GM21447 (cell line): Measurements from ENCODE around the gene WHRN.

Experiments
- ATAC-seq: cut with Tn5 transposase; IDR thresholded peaks from one replicate; pipeline ENCODE4 v1.9.1; 2021; ENCODE audit not compliant: unreplicated experiment

The WHRN gene

DNA sequence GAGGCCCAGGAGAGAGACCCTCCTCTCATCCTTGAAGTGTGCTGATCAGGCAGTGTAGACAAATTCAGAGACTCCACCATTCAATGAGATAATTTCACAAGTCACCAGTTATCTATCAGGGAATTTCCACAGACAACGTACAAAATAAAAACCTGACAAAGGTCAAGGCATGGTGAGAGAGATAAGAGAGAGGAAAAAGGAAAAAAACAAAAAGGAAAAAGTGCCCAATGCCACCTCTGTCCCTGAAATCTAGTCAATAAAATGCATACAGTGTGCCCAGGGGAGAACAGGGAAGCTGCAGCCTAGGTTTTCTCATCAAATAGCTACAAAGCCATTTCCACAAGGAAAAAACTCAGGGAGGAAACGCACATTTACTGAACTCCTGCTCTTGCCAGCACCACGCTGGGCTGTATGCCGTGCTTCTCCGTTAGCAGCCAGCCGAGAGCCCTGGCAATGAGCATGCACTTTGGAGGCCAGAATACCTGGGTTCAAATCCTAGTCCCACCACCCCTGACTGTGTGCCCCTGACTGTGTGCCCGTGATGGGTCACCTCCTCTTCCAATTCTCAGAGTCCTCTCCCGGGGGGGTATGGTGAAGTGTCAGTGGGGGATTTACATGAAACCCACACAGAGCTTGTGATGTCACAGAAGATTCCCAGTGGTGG is 11.6 kb downstream of the WHRN start:
- ATAC-seq: no peak

DNA sequence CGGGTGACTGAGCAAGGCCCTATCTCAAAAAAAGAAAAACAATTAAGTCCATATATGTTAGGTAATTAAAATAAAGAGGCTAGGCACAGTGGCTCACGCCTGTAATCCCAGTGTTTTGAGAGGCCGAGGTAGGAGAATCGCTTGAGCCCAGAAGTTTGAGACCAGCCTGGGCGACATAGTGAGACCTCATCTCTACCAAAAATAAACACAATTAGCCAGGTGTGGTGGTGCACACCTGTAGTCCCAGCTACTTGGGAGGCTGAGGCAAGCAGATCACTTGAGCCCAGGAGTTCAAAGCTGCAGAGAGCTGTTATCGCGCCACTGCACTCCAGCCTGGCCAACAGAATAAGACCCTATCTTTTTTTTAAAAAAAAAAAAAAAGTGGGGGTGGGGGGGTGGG is 12.3 kb downstream of the WHRN start:
- ATAC-seq: no peak

DNA sequence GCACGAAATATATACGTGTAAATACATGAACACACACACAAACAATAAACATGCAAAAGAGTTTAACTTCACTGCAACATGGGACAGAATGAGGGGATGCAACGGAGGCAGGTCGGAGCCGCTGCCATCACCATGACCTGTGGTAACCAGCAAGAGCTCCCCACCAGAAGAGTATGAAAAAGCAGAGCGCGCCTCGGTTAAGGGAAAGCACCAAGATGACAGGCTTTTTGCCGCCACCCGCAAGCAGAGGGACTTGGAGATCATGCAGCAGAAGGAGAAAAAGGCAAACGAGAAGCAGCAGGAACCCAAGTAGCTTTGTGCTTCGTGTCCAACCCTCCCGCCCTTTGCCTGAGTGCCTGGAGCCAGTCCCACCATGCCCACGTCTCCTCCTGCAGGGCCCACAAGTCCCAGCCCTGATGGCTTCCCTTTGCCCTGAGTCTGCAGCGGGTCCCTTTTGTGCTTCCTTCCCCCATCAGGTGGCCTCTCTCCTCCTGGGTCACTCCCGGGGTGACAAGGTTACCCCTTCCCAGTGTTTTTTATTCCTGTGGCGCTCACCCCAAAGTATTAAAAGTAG is 13.8 kb downstream of the WHRN start:
- ATAC-seq: no peak

DNA sequence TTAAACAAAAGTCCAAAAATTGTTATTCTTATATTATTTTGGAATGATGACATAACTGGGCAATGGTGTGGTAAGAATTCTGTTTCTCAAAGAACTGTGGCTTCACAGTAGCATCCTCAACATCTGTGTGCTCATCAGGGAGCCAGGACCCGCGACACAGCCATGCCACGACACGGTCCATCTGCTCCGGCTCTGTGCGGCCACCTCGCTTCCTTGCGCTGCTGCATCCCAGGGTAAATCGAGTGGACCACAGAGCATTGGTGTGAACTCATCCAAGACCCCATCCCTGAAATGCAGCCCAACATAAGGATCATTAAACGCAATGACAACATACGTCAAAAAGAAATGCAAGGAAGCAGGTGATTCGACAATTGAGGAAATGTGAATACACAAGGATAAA is 15.3 kb downstream of the WHRN start:
- no peak for ATAC-seq

DNA sequence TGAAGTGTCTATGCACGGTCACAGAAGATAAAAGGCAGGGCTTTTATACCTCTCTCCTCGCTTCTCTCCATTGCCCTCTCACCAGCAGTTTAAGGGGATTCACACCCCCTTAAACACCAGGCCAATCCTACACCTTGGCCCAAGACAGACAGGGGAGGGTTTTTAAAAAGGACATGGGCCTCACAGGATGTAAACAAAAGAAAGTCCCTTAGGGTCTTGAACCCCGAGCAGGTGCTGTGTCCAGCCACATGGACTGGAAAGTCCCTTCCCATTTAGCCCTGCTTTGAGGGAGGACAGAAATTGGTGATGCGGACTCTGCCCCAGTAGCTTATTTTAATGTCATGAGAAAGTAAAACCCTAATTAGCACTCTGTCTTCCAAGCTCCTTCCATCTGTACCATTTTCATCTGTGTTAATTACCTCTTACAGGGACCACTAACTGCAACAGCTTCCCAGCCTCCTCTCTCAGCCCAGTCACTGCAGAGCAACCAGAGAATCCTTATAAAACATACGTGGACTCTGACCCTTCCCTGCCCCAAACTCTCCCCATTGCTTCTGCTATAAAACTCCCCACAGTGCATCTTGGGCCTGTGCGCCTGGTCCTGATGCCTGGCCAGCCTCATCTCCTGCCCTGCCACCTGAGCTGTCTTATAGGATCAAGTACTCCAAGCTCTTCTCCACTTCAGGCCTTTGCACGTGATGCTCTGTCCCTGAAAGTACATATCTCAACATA is 16.7 kb downstream of the WHRN start:
- ATAC-seq: no peak

DNA sequence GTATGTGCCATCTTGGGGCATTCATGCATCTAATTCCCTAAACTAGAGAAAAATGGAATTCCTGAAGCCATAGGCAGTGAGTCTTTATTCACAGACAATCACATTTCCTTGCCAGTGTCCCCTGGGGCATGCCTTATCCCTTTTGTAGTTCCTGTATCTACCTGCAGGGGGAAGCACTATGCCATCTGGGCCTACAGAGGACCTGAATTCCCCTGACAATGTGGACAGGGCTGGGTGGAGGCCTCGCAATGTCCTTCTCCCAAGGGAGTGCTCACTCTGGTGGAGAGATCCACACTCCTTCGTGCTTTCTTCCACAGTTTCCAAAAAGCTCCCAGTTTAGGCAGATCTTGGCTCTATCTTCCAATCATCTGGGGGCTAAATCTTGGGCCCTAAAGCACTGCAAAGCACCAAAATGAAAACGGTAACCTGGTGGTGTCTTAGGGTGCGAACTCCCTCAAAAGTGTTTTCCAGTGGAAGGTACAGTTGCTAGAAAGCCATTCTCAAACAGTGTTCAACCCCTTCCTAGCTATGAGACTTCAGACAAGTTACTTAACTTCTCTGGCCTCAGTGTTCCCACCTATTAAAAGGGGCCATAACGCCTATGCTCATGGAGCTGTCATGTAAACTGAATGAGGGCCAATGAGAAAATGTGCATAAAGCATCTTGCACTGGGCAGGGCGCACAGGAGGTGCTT is 17.5 kb downstream of the WHRN start:
- ATAC-seq: peak; percentile 59

DNA sequence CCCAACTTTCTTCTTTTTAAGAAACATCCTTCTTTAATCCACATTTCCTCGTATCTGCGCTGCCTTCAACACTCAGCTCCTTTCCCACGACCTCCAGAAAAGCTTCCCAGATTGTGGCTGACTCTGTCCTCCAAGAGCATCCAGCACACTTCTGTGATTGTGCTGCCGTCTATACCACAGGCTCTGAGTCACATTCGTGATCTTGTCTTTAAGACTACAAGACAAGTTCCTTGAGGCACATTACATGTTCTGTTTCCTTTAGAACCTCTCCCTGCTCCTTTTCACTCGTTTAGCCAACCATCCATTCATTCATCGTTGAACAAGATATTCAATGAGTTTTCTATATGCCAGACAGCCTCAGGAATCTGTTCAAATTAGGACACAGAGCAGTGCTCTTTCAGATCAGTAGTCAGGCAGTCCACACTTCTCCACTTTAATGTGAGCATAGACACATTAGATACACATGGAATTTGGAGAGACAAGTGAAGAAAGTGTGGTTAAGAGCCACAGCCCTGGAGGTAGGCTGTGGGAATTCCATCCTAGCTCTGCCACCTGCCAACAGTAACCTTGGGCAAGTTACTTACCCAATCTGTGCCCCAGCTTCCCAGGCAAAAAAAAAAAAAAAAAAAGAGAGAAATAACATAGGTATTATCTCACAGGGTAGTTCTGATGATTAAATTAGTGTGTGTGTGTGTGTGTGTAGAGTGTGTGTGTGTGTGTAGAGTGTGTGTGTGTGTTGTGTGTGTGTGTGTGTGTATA is 18.9 kb downstream of the WHRN start:
- ATAC-seq: no peak

DNA sequence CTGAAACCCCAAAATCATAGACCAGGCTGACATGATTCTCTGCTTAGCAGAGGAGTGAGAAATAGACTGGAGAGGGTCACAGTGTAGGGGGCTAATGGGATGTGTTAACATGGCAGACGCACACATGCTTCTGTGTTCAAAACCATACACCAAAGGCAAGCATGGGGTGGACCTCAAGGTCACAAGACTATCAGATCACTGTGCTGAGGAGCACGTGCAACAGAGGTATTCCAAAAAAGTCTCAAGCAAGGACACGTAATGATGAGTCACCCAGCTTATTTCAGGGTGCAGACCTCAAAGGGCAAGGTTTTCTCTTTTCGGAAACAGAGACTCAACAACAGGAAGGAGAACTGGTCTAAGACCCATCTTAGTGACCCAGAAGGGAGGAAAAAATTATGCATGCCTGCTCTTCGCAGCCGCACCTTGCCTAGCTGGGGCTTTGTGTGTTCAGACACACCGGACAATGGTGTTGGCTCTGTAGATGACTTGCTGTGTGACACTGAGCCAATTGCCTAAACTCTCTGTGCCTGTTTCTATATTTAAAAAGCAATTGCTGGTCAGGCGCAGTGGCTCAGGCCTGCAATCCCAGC is 20.3 kb downstream of the WHRN start:
- ATAC-seq: peak; percentile 76

DNA sequence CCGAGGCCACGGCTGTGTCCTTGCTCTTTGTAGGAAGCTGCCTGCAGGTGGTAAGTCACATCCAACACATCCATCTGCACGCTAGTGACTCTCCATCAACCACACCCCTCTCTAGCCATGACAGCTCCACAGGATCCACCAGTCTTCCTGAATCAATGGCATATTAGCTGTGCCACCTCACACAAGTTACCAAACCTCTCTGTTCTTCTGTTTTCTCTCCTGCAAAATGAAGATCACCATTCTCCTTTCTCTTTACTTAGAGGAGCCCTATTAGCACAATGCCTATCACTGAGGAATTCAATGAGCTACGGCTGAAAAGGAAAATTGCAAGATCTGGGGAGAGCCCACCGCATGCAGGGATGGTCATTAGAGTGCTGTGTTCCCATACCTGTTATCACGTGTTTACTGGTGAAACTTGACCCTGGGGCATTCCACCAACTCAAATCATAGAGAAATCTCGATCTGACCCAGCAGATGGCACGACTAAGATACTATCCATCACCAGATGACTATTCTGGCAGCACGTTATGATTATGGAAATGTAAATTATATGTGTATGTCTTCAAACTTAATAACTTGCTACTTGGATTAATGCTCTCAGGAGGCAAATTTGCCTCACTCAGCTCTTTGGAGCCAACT is 20.9 kb downstream of the WHRN start:
- ATAC-seq: peak; percentile 10

DNA sequence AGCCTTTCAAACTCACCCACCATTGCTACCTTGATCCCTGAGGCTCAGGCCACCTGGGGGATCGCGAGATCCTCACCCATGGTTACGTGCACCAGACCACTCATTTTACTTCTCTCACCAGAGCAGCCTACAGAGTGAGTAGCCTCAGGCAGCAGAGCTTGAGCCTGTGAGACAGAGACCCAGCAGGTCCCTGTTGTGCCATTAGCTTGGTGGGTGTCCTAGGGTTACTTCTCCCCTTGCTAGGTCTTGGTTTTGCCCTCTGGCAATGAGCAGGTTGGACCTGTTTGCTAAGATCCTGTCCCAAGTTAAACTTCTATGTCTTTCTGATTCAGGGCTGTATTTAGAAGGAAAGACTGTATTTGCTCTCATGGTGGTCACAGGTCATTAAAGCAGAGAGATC is 21.8 kb downstream of the WHRN start:
- no peak for ATAC-seq

DNA sequence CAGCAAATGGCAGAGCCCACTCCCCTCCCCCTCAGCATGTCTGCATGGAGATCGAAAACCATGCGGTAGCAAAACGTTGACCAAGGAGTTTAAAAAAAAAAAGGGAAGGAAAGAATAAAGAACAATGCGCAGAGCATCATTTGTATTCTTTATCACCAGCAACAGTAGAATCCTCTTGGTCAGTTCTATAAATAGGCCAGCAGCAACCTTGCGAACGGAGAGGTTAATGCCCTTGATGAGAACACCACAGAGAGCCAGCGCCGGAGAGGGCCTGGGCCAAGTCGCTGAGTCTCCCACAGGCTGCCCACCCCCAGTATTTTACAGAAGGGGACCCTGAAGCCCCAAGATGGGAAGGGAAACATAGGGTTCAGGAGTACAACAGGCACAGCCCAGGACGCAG is 22.7 kb downstream of the WHRN start:
- ATAC-seq: no peak

DNA sequence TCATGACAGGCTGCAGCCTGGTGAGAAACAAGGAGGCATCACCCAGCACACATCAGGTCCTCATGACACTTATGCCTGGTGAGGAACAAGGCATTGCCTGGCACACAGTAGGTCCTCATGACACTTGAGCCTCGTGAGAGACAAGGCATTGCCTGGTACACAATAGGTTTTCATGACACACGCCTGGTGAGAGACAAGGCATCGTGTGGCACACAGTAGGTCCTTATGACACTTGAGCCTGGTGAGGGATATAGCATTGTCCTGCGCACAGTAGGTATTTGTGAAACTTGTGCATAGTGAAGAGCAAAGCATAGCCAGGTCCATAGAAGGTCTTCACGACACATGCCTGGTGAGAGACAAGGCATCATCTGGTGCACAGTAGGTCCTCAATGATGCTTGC is 23.5 kb downstream of the WHRN start:
- no peak for ATAC-seq

DNA sequence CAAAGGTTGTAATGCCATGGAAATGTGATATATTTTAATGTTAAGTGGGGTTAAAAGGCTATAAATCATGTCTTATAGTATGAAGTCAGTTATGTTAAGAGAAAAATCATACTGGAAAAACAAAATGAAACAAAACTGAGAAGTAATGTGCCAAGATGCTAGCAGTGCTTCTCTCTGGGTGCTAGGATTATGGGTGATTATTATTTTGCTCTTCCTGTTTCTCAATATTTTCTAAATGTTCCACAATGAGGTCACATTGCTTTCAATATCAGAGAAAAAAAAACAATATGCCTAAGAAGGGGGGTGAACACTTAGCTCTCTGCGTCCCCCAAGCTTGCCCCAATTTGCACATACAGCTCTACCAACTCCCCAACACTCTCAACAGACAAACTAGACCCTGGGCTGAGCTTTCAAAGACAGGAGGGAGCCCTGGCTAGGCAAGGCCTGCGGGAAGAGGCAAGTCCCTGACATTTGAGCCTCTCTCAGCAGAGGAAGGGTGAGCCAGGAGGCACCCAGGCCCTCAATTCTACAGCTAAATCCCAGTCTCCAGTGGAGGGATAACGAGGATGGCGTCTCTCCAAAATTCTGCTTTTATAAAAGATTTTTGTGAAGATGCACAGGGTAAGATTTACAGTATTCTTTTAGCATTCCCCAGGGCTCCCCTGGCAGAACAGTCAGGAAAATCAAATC is 24.4 kb downstream of the WHRN start:
- ATAC-seq: no peak

DNA sequence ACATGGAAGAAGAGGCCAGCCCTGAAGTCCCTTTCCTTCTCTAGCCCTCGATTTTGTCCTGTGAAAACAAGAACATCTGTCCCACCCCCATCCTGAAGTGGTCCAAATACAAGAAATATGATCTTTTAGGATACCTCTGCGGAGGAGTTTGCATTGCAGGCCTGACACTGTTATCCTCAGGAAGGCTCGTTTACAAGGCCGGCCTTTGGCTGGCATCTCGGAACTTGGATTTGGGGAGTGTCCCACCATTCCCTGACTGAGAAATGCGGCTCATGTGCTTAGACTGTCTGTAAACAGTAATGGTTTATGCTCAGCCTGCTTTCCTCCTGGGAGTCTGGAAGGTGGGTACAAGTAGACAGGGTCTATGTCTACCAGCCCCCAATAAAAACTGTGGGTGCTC is 26.4 kb downstream of the WHRN start:
- no peak for ATAC-seq

DNA sequence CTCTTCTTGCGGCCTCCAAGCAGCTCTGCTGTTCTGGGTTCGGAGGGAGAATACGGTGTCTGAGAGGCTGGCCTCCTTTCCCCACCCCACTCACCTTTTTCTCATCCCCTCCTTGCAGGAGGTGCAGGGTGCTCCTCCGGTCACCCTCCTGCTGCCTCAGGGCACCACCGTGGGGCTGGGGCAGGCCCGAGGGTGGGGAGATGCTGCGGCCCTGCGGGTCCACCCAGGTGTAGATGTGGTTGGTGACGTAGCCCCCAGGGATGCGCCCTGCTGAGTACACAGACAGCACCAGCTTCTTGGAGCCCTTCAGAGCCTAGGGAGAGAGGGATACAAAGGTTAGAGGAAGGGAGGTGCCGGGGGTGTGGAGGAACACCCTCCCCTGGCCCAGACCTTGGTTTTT is 26.8 kb downstream of the WHRN start:
- no peak for ATAC-seq

DNA sequence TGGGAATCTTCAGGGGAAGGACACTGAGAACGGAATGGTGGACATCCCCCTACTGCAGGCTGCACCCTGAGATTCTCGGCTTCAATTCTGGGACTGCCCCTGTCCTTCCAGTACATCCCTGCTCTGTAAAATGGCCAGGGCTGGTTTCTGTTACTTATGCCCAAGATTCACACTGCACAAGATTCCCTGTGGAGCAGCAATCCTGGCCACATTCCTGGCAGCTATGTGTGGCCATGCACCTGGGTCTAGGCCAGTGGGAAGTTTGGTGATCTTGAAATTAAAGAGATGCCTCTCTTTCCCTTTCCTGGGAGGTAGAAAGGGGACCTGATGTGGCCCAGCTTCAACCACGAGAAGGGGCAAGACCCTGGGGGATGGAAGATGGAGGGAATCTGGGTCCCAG is 27.6 kb downstream of the WHRN start:
- no peak for ATAC-seq

DNA sequence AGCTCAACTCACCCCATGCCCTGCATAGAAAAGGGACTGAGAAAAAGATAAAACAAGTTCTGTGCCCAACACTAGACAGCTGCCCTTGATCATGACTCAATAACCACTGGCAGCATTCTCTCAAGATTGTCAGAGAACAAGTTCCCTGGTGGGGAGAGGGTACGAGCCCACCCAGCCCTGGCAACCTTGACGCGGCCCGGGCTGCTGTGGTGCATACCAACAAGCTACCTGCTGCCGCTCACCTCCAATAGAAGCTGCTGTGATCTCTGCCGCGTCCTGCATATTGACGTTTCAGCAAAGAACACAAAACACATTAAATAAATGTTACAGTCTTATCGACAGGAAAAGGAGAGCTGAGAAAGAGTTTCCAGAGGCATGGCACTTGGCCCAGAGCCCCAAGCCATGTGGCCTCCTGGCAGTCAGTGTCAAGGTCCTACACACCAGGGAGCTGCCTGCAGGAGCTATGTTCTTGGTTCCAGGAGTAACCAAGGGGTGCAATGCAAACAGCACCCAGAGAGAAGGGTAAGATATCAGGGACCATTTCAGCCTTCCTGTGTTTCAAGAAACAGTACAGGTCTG is 28.3 kb downstream of the WHRN start:
- no peak for ATAC-seq

DNA sequence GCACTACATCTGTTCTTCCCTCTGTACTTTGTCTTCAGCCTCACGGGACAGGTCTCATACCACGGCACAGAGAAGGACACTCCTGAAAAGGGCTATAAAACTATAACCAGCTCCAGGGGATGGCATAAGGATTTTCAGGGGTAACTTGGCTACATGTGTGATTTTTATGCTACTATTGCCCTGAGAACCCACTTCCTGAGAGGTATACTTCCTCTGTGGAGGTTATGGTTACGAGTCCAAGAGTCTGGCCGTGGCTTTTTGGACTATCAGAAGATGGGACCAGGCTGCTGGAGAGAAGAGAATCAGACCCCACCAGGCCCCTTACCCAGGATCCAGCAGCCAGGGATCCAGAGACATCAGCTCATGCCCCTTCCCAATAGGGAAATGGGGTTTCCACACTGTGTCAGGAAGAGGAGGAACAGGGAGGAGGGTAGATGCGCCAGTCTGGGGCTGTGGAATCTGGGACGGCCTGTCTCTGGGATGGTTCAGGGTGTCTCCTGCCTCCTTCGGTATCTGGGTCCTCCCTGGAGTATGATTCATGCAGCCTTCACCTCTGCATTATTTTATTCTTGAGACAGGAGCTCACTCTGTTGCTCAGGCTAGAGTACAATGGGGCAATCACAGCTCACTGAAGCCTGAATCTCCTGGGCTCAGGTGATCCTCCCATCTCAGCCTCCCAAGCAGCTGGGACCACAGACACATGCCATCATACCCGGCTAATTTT is 29.7 kb downstream of the WHRN start:
- ATAC-seq: no peak

DNA sequence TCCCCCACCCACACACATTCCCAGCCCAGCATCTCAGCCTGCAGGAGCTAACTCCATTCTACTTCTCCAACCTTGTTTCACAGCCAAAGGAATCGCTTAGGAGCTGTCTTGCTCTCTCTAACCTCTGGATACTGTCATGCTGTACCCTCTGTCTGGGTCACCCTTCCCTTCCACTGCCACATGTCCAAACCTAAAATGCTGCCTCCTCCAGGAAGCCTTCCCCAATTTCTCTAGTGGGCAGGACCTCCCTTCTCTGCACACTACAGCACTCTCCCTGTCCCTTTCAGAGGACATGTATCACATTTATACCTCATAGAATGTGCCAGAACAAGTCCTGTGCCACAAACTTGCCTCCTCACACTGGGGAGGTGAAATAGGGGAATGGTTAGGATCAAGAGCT is 30.8 kb downstream of the WHRN start:
- ATAC-seq: no peak
